Endodermal cell (in vitro differentiated cells): ENCODE measurements around the gene UTP20. TPM values are rescaled to one million over a fixed set of nuclear protein-coding genes. Genes with fewer than 3 reads are reported as not detected.

Experiments used
- DNase-seq: peaks from one replicate; pipeline ENCODE4 v3.0.0-alpha.2; 2017
- H3K27ac ChIP-seq: 2 replicates; pipeline ENCODE4 v1.5.1; 2013; ENCODE audit warnings: mild to moderate bottlenecking, low read depth, low read length, moderate library complexity
- H3K27me3 ChIP-seq: 2 replicates; pipeline ENCODE4 v1.6.1; 2013; ENCODE audit warnings: mild to moderate bottlenecking, low read length, moderate library complexity; ENCODE audit not compliant: insufficient read depth, control insufficient read depth, poor library complexity, severe bottlenecking
- H3K36me3 ChIP-seq: 2 replicates; pipeline ENCODE4 v1.7.0; 2013; ENCODE audit warnings: mild to moderate bottlenecking, low read length, moderate library complexity; ENCODE audit not compliant: control insufficient read depth, insufficient read depth
- H3K4me1 ChIP-seq: one replicate; pipeline ENCODE4 v1.7.0; 2013; ENCODE audit warnings: low read length; ENCODE audit not compliant: control insufficient read depth, insufficient read depth
- H3K4me3 ChIP-seq: 2 replicates; pipeline ENCODE4 v1.5.1; 2013; ENCODE audit warnings: mild to moderate bottlenecking, low read length, moderate library complexity
- H3K9ac ChIP-seq: 2 replicates; pipeline ENCODE4 v1.6.1; 2013; ENCODE audit warnings: mild to moderate bottlenecking, low read length, moderate library complexity; ENCODE audit not compliant: poor library complexity, severe bottlenecking; ENCODE audit errors: extremely low read depth
- H3K9me3 ChIP-seq: 2 replicates; pipeline ENCODE4 v1.6.1; 2013; ENCODE audit warnings: mild to moderate bottlenecking, low read length, moderate library complexity; ENCODE audit not compliant: control insufficient read depth
- H3K27ac Mint-ChIP-seq: 2 replicates; pipeline ENCODE4 v1.8.0; 2020; ENCODE audit warnings: mixed read lengths
- H3K27me3 Mint-ChIP-seq: 2 replicates; pipeline ENCODE4 v1.8.0; 2021; ENCODE audit warnings: mild to moderate bottlenecking, mixed read lengths; ENCODE audit not compliant: insufficient read depth
- H3K36me3 Mint-ChIP-seq: 2 replicates; pipeline ENCODE4 v1.8.0; 2020; ENCODE audit warnings: low read depth, mixed read lengths
- H3K4me1 Mint-ChIP-seq: 2 replicates; pipeline ENCODE4 v1.8.0; 2020; ENCODE audit warnings: mixed read lengths
- H3K4me3 Mint-ChIP-seq: 2 replicates; pipeline ENCODE4 v1.8.0; 2020; ENCODE audit warnings: mild to moderate bottlenecking, moderate library complexity, mixed read lengths
- H3K9me3 Mint-ChIP-seq: 2 replicates; pipeline ENCODE4 v1.8.0; 2020; ENCODE audit warnings: mild to moderate bottlenecking, mixed read lengths
- CTCF ChIP-seq: fragments of 200-600 bp; sonication (generic); conservative IDR thresholded peaks from 2 replicates; pipeline ENCODE4 v1.5.0; 2021; ENCODE audit warnings: antibody characterized with exemption, mild to moderate bottlenecking
- WGBS, 2 experiments: methylation state at CpG; one replicate each; pipeline versions ENCODE4 v1.1.5 to v1.1.7; 2013; ENCODE audit warnings: missing lambda C conversion rate in 2 of 2, mixed read lengths in 1 of 2; ENCODE audit not compliant: insufficient coverage in 1 of 2, insufficient read length in 1 of 2; 5-methylcytosine and 5-hydroxymethylcytosine counted together
- total RNA-seq, 2 donors: library from RNA; stranded (reverse); fragmentation: NEBNext Ultra II Directional in 1 of 2; extraction: Animal tissue kit (Norgen Biotek cat#: 25700) in 1 of 2; gene quantifications; 2 replicates in 1 of 2; 3 replicates in 1 of 2; pipeline ENCODE4 v1.2.1, GENCODE V29; 2021

The UTP20 gene
- total RNA-seq, 2 donors from 2014 or later = 22.1 to 29.1 TPM

GRCh38 chr12:101330631-101331030 lies 50.7 kb downstream of the UTP20 start:
- Mint-ChIP-seq H3K27ac (no peak overlapping the region), H3K36me3 (peaks cover 57% of the 10 kb centered on the region), H3K27me3 (no peaks in the 10 kb centered on the region), H3K4me1 (no peaks in the 10 kb centered on the region), H3K9me3 (no peaks in the 10 kb centered on the region), H3K4me3 (no peak overlapping the region)
- Histone ChIP-seq H3K4me3 (no peak overlapping the region), H3K27me3 (no peaks in the 10 kb centered on the region), H3K36me3 (peaks cover 79% of the 10 kb centered on the region), H3K9ac (no peak overlapping the region), H3K9me3 (peaks cover 7% of the 10 kb centered on the region), H3K4me1 (no peaks in the 10 kb centered on the region), H3K27ac (no peak overlapping the region)
- WGBS, 2 experiments = 80% methylated on average over 1 of the region's 1 CpG; no CpG with 5 or more reads in 1 of the 2 experiments
- DNase-seq = no peak
- TF ChIP-seq CTCF = no peak

DNA sequence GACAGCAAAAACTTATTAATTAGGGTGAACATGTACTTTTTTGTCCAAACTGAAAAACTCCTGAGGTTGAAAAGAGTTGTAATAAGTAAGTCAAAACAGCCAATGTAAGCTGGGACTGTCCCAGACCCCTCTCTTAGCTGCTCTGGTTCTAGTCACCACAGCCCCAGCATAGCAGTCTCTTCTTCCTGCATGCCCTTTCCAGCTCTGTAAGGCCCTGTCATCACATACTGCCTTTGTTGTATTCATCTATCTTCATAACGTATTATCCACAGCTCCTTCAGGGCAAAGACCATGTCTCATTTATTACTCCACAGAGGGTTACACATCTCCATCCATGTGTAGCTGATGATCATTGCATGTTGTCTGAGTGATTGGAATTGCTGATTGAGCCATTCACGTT lies 56.5 kb downstream of the UTP20 start:
- Mint-ChIP-seq H3K27ac (no peak overlapping the region), H3K36me3 (peaks cover 42% of the 10 kb centered on the region), H3K27me3 (no peaks in the 10 kb centered on the region), H3K4me3 (no peak overlapping the region), H3K4me1 (no peaks in the 10 kb centered on the region), H3K9me3 (no peaks in the 10 kb centered on the region)
- no peak for DNase-seq
- TF ChIP-seq CTCF = no peak
- H3K27me3 ChIP-seq = no peaks in the 10 kb centered on the region
- H3K4me3 ChIP-seq = no peak overlapping the region
- H3K4me1 ChIP-seq = no peaks in the 10 kb centered on the region
- peaks cover 72% of the 10 kb centered on the region for H3K36me3 ChIP-seq
- H3K9ac ChIP-seq = no peak overlapping the region
- H3K9me3 ChIP-seq = no peaks in the 10 kb centered on the region
- 90 to 100% methylated on average over 2 of the region's 2 CpGs for WGBS, 2 experiments
- no peak overlapping the region for H3K27ac ChIP-seq

- Mint-ChIP-seq H3K4me3 (no peak overlapping the region), H3K9me3 (no peaks in the 10 kb centered on the region), H3K4me1 (no peaks in the 10 kb centered on the region), H3K36me3 (peaks cover 37% of the 10 kb centered on the region), H3K27ac (no peak overlapping the region), H3K27me3 (no peaks in the 10 kb centered on the region)
- Histone ChIP-seq H3K27me3 (no peaks in the 10 kb centered on the region), H3K27ac (no peak overlapping the region), H3K9me3 (no peaks in the 10 kb centered on the region), H3K4me1 (no peaks in the 10 kb centered on the region), H3K4me3 (no peak overlapping the region), H3K9ac (no peak overlapping the region), H3K36me3 (peaks cover 73% of the 10 kb centered on the region)
- no peak for DNase-seq
- 95 to 100% methylated on average over 2 to 3 of the region's 4 CpGs for WGBS, 2 experiments
- no peak for TF ChIP-seq CTCF
These were observed 58.2 kb downstream of the UTP20 start for GRCh38 chr12:101338087-101338486.
